Esophagus squamous epithelium (tissue), 5 donors: ENCODE measurements around the gene KBTBD13. TPM values are rescaled to one million over a fixed set of nuclear protein-coding genes. Genes with fewer than 3 reads are reported as not detected.

Experiments
- DNase-seq: peaks from one replicate; lab custom pipeline; 2025; lab: John Stamatoyannopoulos, UW
- H3K27ac ChIP-seq, 4 donors: fragments of 200-600 bp; sonication (generic); one replicate each; pipeline ENCODE4 v1.5.1; 2016 to 2019; ENCODE audit warnings: mild to moderate bottlenecking in 1 of 4
- H3K27me3 ChIP-seq, 4 donors: fragments of 200-600 bp; sonication (generic); 1 replicate in 3 of 4; 2 replicates in 1 of 4; pipeline versions ENCODE4 v1.5.1 to v1.6.0; 2017 to 2021; ENCODE audit warnings: antibody characterized with exemption in 1 of 4
- H3K36me3 ChIP-seq, 3 donors: fragments of 200-600 bp; sonication (generic); one replicate each; pipeline ENCODE4 v1.5.1; 2016 to 2019
- H3K4me1 ChIP-seq, 3 donors: fragments of 200-600 bp; sonication (generic); one replicate each; pipeline ENCODE4 v1.5.1; 2017 to 2019
- H3K4me3 ChIP-seq, 4 donors: fragments of 200-600 bp; sonication (generic); 1 replicate in 3 of 4; 2 replicates in 1 of 4; pipeline ENCODE4 v1.5.1; 2016 to 2019; ENCODE audit warnings: mild to moderate bottlenecking in 2 of 4, moderate library complexity in 1 of 4
- H3K9me3 ChIP-seq, 3 donors: fragments of 200-600 bp; sonication (generic); one replicate each; pipeline ENCODE4 v1.5.1; 2016 to 2019
- CTCF ChIP-seq, 6 experiments: fragments of 450-650 bp in 4 of 6; fragments of 200-600 bp in 2 of 6; sonication (generic) in 2 of 6; IDR thresholded peaks; one replicate each; pipeline ENCODE4 v1.5.1; 2016 to 2019; ENCODE audit warnings: antibody characterized with exemption in 6 of 6, mild to moderate bottlenecking in 4 of 6, moderate library complexity in 4 of 6
- POLR2A ChIP-seq, 4 donors: fragments of 450-650 bp; IDR thresholded peaks; one replicate each; pipeline ENCODE4 v1.6.1; 2017; ENCODE audit warnings: antibody characterized with exemption in 4 of 4, mild to moderate bottlenecking in 4 of 4, moderate library complexity in 3 of 4
- WGBS, 2 donors: methylation state at CpG; one replicate each; pipeline ENCODE4 v1.1.5; 2018; 5-methylcytosine and 5-hydroxymethylcytosine counted together
- intact Hi-C: fragments of 100-400 bp; cut with DNase I; formaldehyde crosslinking; loops from one replicate; pipeline ENCODE4 v1.15.0; 2022
- small RNA-seq, 4 donors: library from RNA; depleted of rRNA; stranded (forward); fragments of <200 nt; gene quantifications; one replicate each; pipeline ENCODE3, GENCODE V24; 2016
- total RNA-seq, 4 donors: library from RNA; depleted of rRNA; stranded (reverse); fragments of >200 nt; gene quantifications; one replicate each; pipeline ENCODE4 v1.1.0, GENCODE V29; 2016
- donor health status: DM: yes; HTN: yes; CAD: no.

KBTBD13 gene
- total RNA-seq, 4 donors from 2014 or later: not detected

GRCh38 chr15:65115542-65115941 lies 39.0 kb downstream of the KBTBD13 start:
- no peak for DNase-seq
- peaks cover 0 to 98% (median 42%) of the 10 kb centered on the region in 3 donors for H3K36me3 ChIP-seq
- no peaks in the 10 kb centered on the region for H3K27me3 ChIP-seq
- intact Hi-C loops: no loop called here
- H3K9me3 ChIP-seq: no peaks in the 10 kb centered on the region
- H3K4me1 ChIP-seq: peaks cover 0 to 8% (median 0%) of the 10 kb centered on the region in 3 donors
- no peak overlapping the region for H3K4me3 ChIP-seq
- H3K27ac ChIP-seq: no peak overlapping the region
- 81 to 83% methylated on average over 5 of the region's 5 CpGs for WGBS, 2 donors
- TF ChIP-seq POLR2A (IDR thresholded peaks at IDR 0.05) (no peak), CTCF (IDR thresholded peaks at IDR 0.05) (no peak)

Small RNA genes within 50 kb of the gene (small RNA-seq; reads per million reads assigned to genes)
- 0 reads per million in 4 donors for gene AC013553.1

Other genes with a start within 250 kb of the KBTBD13 start
- gene PLEKHO2, start 234.8 kb upstream of the KBTBD13 start, total RNA-seq: 10 to 100 TPM in 1 of 4 donors, 1 to 10 TPM in 3; 5.6 to 18.3 (median 7.2) TPM
- gene ANKDD1A, start 164.8 kb upstream of the KBTBD13 start, total RNA-seq: 1 to 10 TPM in 3 of 4 donors, under 1 TPM in 1; 0.45 to 7.8 (median 2.4) TPM
- gene SPG21, start 86.8 kb upstream of the KBTBD13 start, total RNA-seq: 10 to 100 TPM; 41.3 to 67.3 (median 59.6) TPM
- 10 to 100 TPM; 12.8 to 21.0 (median 17.8) TPM for gene MTFMT, start 47.1 kb upstream of the KBTBD13 start, total RNA-seq
- gene SLC51B, start 31.4 kb upstream of the KBTBD13 start, total RNA-seq: not detected
- 10 to 100 TPM in 2 of 4 donors, 1 to 10 TPM in 2; 2.8 to 32.4 (median 8.9) TPM for gene RASL12, start 8.8 kb upstream of the KBTBD13 start, total RNA-seq
- gene UBAP1L, start 38.5 kb downstream of the KBTBD13 start, total RNA-seq: 1 to 10 TPM; 1.6 to 6.3 (median 2.0) TPM
- 10 to 100 TPM; 12.1 to 20.8 (median 16.6) TPM for gene PDCD7, start 57.1 kb downstream of the KBTBD13 start, total RNA-seq
- gene CLPX, start 108.6 kb downstream of the KBTBD13 start, total RNA-seq: 10 to 100 TPM; 51.0 to 57.4 (median 54.1) TPM
- 10 to 100 TPM in 1 of 4 donors, 1 to 10 TPM in 3; 2.5 to 78.0 (median 5.5) TPM for gene CILP, start 134.7 kb downstream of the KBTBD13 start, total RNA-seq
- gene PARP16, start 210.1 kb downstream of the KBTBD13 start, total RNA-seq: 1 to 10 TPM; 5.7 to 8.6 (median 6.3) TPM
- gene RNU5A-1, start 219.3 kb downstream of the KBTBD13 start, total RNA-seq: not detected
- not detected for gene RNU5B-1, start 227.9 kb downstream of the KBTBD13 start, total RNA-seq